ENCODE data around the gene TLCD4.

Gene TLCD4

GRCh38 chr1:95094923-95095322, 22.2 kb upstream of the TLCD4 start:
- Histone ChIP-seq H3K4me2 (ENCODE audit: low read length) (no peak overlapping the region), H3K9me2 (replicated peaks; ENCODE audit: control insufficient read depth, low read length) (no peaks in the 10 kb centered on the region), H3K27me3 (ENCODE audit: control insufficient read depth, low read length) (no peaks in the 10 kb centered on the region), H3K4me1 (ENCODE audit: control insufficient read depth, low read length) (no peaks in the 10 kb centered on the region), H3K79me2 (ENCODE audit: control insufficient read depth, low read length) (no peaks in the 10 kb centered on the region), H3K36me3 (ENCODE audit: control insufficient read depth, low read length) (no peaks in the 10 kb centered on the region), H3K27ac (ENCODE audit: low read depth, low read length) (no peak overlapping the region), H4K20me1 (ENCODE audit: control insufficient read depth, insufficient read depth, low read depth, low read length) (no peaks in the 10 kb centered on the region), H3K9me3 (ENCODE audit: control insufficient read depth, insufficient read depth, low read length) (no peaks in the 10 kb centered on the region), H3K4me3 (ENCODE audit: low read length) (no peak overlapping the region), H3F3A (ENCODE audit: control insufficient read depth, insufficient read depth) (no peaks in the 10 kb centered on the region)
- no peak for TF ChIP-seq EZH2phosphoT487 (IDR thresholded peaks at IDR 0.05; ENCODE audit: borderline replicate concordance, low read length)
- no peak for TF ChIP-seq CTCF (IDR thresholded peaks at IDR 0.05; ENCODE audit: low read depth, low read length, poor library complexity, severe bottlenecking)

- TF ChIP-seq EZH2phosphoT487 (IDR thresholded peaks at IDR 0.05; ENCODE audit: borderline replicate concordance, low read length) (no peak), CTCF (IDR thresholded peaks at IDR 0.05; ENCODE audit: low read depth, low read length, poor library complexity, severe bottlenecking) (no peak)
- no peaks in the 10 kb centered on the region for H3K9me3 ChIP-seq (ENCODE audit: control insufficient read depth, insufficient read depth, low read length)
- H3K9me2 ChIP-seq (replicated peaks; ENCODE audit: control insufficient read depth, low read length) = no peaks in the 10 kb centered on the region
- H3K27ac ChIP-seq (ENCODE audit: low read depth, low read length) = no peak overlapping the region
- no peaks in the 10 kb centered on the region for H3K36me3 ChIP-seq (ENCODE audit: control insufficient read depth, low read length)
- no peaks in the 10 kb centered on the region for H3K4me1 ChIP-seq (ENCODE audit: control insufficient read depth, low read length)
- no peaks in the 10 kb centered on the region for H4K20me1 ChIP-seq (ENCODE audit: control insufficient read depth, insufficient read depth, low read depth, low read length)
- no peak overlapping the region for H3K4me2 ChIP-seq (ENCODE audit: low read length)
- no peak overlapping the region for H3K4me3 ChIP-seq (ENCODE audit: low read length)
- no peaks in the 10 kb centered on the region for H3K79me2 ChIP-seq (ENCODE audit: control insufficient read depth, low read length)
- H3F3A ChIP-seq (ENCODE audit: control insufficient read depth, insufficient read depth) = no peaks in the 10 kb centered on the region
- no peaks in the 10 kb centered on the region for H3K27me3 ChIP-seq (ENCODE audit: control insufficient read depth, low read length)
Observed at GRCh38 chr1:95095833-95096217, 21.3 kb upstream of the TLCD4 start.

- no peaks in the 10 kb centered on the region for H3K36me3 ChIP-seq (ENCODE audit: control insufficient read depth, low read length)
- no peak overlapping the region for H3K4me2 ChIP-seq (ENCODE audit: low read length)
- H3K4me3 ChIP-seq (ENCODE audit: low read length) = no peak overlapping the region
- H3K9me2 ChIP-seq (replicated peaks; ENCODE audit: control insufficient read depth, low read length) = no peaks in the 10 kb centered on the region
- H3K27me3 ChIP-seq (ENCODE audit: control insufficient read depth, low read length) = no peaks in the 10 kb centered on the region
- H3F3A ChIP-seq (ENCODE audit: control insufficient read depth, insufficient read depth) = no peaks in the 10 kb centered on the region
- H3K79me2 ChIP-seq (ENCODE audit: control insufficient read depth, low read length) = no peaks in the 10 kb centered on the region
- no peaks in the 10 kb centered on the region for H4K20me1 ChIP-seq (ENCODE audit: control insufficient read depth, insufficient read depth, low read depth, low read length)
- H3K4me1 ChIP-seq (ENCODE audit: control insufficient read depth, low read length) = no peaks in the 10 kb centered on the region
- no peak for TF ChIP-seq CTCF (IDR thresholded peaks at IDR 0.05; ENCODE audit: low read depth, low read length, poor library complexity, severe bottlenecking)
- no peak overlapping the region for H3K27ac ChIP-seq (ENCODE audit: low read depth, low read length)
- no peaks in the 10 kb centered on the region for H3K9me3 ChIP-seq (ENCODE audit: control insufficient read depth, insufficient read depth, low read length)
Observed at GRCh38 chr1:95096218-95096841, 20.8 kb upstream of the TLCD4 start.
